A673 (cell line): ENCODE results near the gene PPP1CC. TPM values are rescaled to one million over a fixed set of nuclear protein-coding genes. Genes with fewer than 3 reads are reported as not detected.

Source experiments
- BruUV-seq: library from RNA; stranded (reverse); fragments of 400-500 nt; replicated peaks from 2 replicates; lab custom pipeline; 2021; lab: Mats Ljungman, UMichigan
- CTCF ChIA-PET: fragments of 300-600 bp; sonication (Branson Sonifier 250); formaldehyde crosslinking; loops from one replicate; lab custom pipeline; 2022; ENCODE audit warnings: antibody characterized with exemption; lab: Charles Lee
- POLR2A ChIA-PET: fragments of 300-600 bp; sonication (Branson Sonifier 250); formaldehyde crosslinking; loops from one replicate; lab custom pipeline; 2022; ENCODE audit warnings: antibody characterized with exemption; ENCODE audit not compliant: low non-redundant PET; lab: Charles Lee
- DNase-seq: peaks from one replicate; pipeline ENCODE4 v3.0.0-alpha.2; 2015; ENCODE audit warnings: low spot score
- H3K27ac ChIP-seq: fragments of 200-600 bp; sonication (generic); 2 replicates; pipeline ENCODE4 v1.5.1; 2016; ENCODE audit warnings: mixed run types, low read depth, mild to moderate bottlenecking, mixed read lengths, antibody characterized with exemption, low read length; ENCODE audit not compliant: poor library complexity, severe bottlenecking
- H3K27me3 ChIP-seq: fragments of 200-600 bp; sonication (generic); replicated peaks from 2 replicates; pipeline ENCODE4 v1.6.1; 2017; ENCODE audit warnings: mixed run types, low read depth, mild to moderate bottlenecking, mixed read lengths, antibody characterized with exemption, low read length; ENCODE audit not compliant: insufficient read depth, poor library complexity
- H3K36me3 ChIP-seq: fragments of 200-600 bp; sonication (generic); 2 replicates; pipeline ENCODE4 v1.6.1; 2016; ENCODE audit warnings: mixed run types, mild to moderate bottlenecking, mixed read lengths, antibody characterized with exemption, low read length; ENCODE audit not compliant: insufficient read depth, poor library complexity, severe bottlenecking
- H3K4me1 ChIP-seq: fragments of 200-600 bp; sonication (generic); 2 replicates; pipeline ENCODE4 v1.6.1; 2017; ENCODE audit warnings: mixed run types, mild to moderate bottlenecking, mixed read lengths, antibody characterized with exemption, low read length; ENCODE audit not compliant: insufficient read depth, poor library complexity, severe bottlenecking
- H3K4me3 ChIP-seq: fragments of 200-600 bp; sonication (generic); 2 replicates; pipeline ENCODE4 v1.5.1; 2016; ENCODE audit warnings: low read depth, mixed run types, mild to moderate bottlenecking, mixed read lengths, low read length; ENCODE audit not compliant: poor library complexity, severe bottlenecking
- H3K9me3 ChIP-seq: fragments of 200-600 bp; sonication (generic); 2 replicates; pipeline ENCODE4 v1.6.1; 2016; ENCODE audit warnings: mixed run types, low read depth, mild to moderate bottlenecking, mixed read lengths, antibody characterized with exemption, low read length; ENCODE audit not compliant: poor library complexity, severe bottlenecking
- EZH2 ChIP-seq: fragments of 200-600 bp; sonication (generic); IDR thresholded peaks from 2 replicates; pipeline ENCODE4 v1.6.1; 2017; ENCODE audit warnings: borderline replicate concordance, low read depth, mild to moderate bottlenecking, mixed read lengths, antibody characterized with exemption, low read length; ENCODE audit not compliant: poor library complexity, severe bottlenecking
- intact Hi-C: fragments of 100-400 bp; cut with micrococcal nuclease; formaldehyde crosslinking; loops from one replicate; pipeline ENCODE4 v1.10.0; 2022; ENCODE audit not compliant: unreplicated experiment
- total RNA-seq: library from RNA; stranded (reverse); gene quantifications from 2 replicates; pipeline ENCODE4 v1.2.3, GENCODE V29; 2021
- TF ChIP-seq, protein P1 (sequence below): fragments of 300-800, 200-600 bp; sonication (generic); conservative IDR thresholded peaks from 2 replicates; pipeline ENCODE4 v1.5.1; 2017; ENCODE audit warnings: low read depth, mild to moderate bottlenecking, antibody characterized with exemption, low read length, moderate library complexity, mixed read lengths

PPP1CC gene
- total RNA-seq, 1 experiment from 2014 or later = 268 TPM

DNA sequence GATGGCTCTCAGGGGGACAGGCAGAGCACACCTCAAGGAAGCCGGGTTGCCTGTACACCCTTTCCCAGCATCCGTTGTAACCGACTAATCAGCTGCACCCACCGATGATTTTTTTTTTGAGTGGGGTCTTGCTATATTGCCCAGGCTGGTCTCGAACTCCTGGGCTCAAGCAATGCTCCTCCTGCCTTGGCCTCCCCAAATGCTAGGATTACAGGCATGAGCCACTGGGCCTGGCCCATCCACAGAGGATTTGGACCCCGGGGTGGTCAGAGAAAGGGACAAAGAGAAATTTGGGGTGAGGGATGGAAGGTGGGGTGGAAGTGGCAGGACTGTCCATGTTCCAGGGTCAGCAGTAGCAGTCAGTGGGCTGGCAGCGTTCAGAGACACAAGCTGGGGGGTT lies 43.3 kb upstream of the PPP1CC start:
- Histone ChIP-seq H3K4me3 (no peak overlapping the region), H3K4me1 (peaks cover 28% of the 10 kb centered on the region), H3K36me3 (no peaks in the 10 kb centered on the region), H3K27me3 (no peaks in the 10 kb centered on the region), H3K9me3 (no peaks in the 10 kb centered on the region), H3K27ac (no peak overlapping the region)
- TF ChIP-seq, protein P1, sequence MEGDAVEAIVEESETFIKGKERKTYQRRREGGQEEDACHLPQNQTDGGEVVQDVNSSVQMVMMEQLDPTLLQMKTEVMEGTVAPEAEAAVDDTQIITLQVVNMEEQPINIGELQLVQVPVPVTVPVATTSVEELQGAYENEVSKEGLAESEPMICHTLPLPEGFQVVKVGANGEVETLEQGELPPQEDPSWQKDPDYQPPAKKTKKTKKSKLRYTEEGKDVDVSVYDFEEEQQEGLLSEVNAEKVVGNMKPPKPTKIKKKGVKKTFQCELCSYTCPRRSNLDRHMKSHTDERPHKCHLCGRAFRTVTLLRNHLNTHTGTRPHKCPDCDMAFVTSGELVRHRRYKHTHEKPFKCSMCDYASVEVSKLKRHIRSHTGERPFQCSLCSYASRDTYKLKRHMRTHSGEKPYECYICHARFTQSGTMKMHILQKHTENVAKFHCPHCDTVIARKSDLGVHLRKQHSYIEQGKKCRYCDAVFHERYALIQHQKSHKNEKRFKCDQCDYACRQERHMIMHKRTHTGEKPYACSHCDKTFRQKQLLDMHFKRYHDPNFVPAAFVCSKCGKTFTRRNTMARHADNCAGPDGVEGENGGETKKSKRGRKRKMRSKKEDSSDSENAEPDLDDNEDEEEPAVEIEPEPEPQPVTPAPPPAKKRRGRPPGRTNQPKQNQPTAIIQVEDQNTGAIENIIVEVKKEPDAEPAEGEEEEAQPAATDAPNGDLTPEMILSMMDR = no peak
- TF ChIP-seq EZH2 = no peak
- CTCF ChIA-PET = no interaction called here
- no TSS peak for BruUV-seq
- POLR2A ChIA-PET = no interaction called here
- intact Hi-C loops = no loop called here
- DNase-seq = no peak

DNA sequence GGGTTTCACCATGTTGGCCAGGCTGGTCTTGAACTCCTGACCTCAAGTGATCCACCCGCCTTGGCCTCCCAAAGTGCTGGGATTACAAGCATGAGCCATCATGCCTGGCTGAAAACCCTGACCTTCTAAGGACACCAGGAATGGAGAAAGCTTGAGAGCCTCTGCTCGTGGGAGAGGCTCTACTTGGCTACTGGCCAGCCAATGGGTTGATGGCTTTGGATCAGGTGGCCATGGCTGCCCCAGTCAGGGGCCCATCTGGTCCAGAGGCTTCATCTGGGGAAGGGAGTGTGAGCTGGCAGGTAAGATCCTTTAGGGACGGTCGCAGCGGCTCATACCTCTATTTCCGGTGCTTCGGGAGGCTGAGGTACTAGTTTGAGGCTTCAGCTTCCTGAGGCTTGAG lies 42.5 kb upstream of the PPP1CC start:
- ChIA-PET POLR2A (no interaction called here), CTCF (no interaction called here)
- H3K27me3 ChIP-seq = no peaks in the 10 kb centered on the region
- no peaks in the 10 kb centered on the region for H3K36me3 ChIP-seq
- TF ChIP-seq, protein P1 = no peak
- no peak for TF ChIP-seq EZH2
- no TSS peak for BruUV-seq
- H3K4me3 ChIP-seq = no peak overlapping the region
- no peak for DNase-seq
- H3K4me1 ChIP-seq = peaks cover 28% of the 10 kb centered on the region
- H3K9me3 ChIP-seq = no peaks in the 10 kb centered on the region
- intact Hi-C loops = no loop called here
- H3K27ac ChIP-seq = no peak overlapping the region

DNA sequence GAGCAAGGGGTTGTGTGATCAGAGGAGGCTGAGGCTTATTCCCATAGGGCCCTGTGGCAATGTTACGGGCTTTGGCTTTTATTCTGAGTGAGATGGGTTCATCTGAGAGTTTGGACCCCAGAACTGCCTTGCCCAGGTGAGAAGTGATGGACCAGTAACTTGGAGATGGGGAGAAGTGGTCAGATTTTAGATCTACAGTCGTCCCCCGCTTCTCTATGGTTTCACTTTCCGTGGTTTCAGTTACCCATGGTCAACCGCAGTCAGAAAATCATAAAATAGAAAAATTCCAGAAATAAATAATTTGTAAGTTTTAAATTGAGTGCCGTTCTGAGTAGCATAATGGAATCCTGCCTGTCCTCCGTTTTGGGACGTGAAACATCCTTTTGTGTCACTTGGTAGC lies 40.2 kb upstream of the PPP1CC start:
- H3K27me3 ChIP-seq = no peaks in the 10 kb centered on the region
- H3K27ac ChIP-seq = peak overlapping the region; percentile 93
- H3K4me3 ChIP-seq = no peak overlapping the region
- CTCF ChIA-PET = interaction anchor here (0.5 kb wide), 1 partner anchor 740 kb away, joined by 4 read pairs; no protein-coding TSS in a partner anchor
- no peak for DNase-seq
- H3K9me3 ChIP-seq = no peaks in the 10 kb centered on the region
- no TSS peak for BruUV-seq
- TF ChIP-seq EZH2 = no peak
- TF ChIP-seq, protein P1 = no peak
- intact Hi-C loops = loop anchor here (2.0 kb wide), 1 partner anchor 40 kb away; the partner anchor contains the start of gene PPP1CC
- H3K36me3 ChIP-seq = no peaks in the 10 kb centered on the region
- POLR2A ChIA-PET = interaction anchor here (0.7 kb wide), 1 partner anchor 91 kb away, joined by 3 read pairs; no protein-coding TSS in a partner anchor
- peaks cover 28% of the 10 kb centered on the region for H3K4me1 ChIP-seq
